Measurements from ENCODE around the gene BICRAL.

BICRAL gene

DNA sequence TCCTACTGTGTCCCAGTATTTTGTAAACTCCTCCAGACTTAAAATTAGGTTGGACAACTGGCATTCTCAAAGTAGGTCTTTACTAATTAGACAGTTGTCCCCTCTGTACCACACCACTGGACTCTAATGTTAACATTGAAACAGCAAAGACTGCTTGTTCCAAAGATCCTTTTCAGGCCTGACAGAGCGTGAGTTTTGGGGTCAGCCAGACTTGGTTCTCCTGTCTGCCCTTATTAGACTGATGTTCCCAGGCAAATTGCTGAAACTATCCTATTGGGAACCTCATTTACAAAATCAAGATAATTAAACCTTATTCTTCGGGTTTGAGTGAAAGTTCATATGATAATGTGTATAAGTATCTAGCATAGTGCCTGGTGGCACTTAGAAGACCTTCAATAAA lies 3.7 kb upstream of the BICRAL start:
- H3K4me3 ChIP-seq (ENCODE audit: low read depth, low read length), result no peak overlapping the region
- TF ChIP-seq, protein P1, sequence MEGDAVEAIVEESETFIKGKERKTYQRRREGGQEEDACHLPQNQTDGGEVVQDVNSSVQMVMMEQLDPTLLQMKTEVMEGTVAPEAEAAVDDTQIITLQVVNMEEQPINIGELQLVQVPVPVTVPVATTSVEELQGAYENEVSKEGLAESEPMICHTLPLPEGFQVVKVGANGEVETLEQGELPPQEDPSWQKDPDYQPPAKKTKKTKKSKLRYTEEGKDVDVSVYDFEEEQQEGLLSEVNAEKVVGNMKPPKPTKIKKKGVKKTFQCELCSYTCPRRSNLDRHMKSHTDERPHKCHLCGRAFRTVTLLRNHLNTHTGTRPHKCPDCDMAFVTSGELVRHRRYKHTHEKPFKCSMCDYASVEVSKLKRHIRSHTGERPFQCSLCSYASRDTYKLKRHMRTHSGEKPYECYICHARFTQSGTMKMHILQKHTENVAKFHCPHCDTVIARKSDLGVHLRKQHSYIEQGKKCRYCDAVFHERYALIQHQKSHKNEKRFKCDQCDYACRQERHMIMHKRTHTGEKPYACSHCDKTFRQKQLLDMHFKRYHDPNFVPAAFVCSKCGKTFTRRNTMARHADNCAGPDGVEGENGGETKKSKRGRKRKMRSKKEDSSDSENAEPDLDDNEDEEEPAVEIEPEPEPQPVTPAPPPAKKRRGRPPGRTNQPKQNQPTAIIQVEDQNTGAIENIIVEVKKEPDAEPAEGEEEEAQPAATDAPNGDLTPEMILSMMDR (IDR thresholded peaks at IDR 0.05; ENCODE audit: control insufficient read depth, extremely low read depth, insufficient read depth), result no peak
- DNase-seq (ENCODE audit: low read depth), result no peak

DNA sequence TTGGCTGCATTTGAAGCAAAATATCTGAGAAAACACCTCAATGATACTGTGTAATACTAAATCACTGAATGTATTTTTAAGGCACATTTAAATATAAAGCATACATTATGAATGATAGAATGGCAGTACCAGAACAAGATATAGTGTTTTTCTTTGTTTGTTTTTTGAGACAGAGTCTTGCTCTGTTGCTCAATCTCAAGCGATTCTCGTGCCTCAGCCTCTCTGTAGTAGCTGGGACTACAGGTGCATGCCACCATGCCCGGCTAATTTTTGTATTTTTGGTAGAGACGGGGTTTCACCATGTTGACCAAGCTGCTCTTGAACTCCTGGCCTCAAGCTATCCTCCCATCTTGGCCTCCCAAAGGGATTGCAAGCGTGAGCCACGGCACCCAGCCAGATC lies 2.3 kb upstream of the BICRAL start:
- TF ChIP-seq, protein P1 (IDR thresholded peaks at IDR 0.05; ENCODE audit: control insufficient read depth, extremely low read depth, insufficient read depth), result no peak
- no peak for DNase-seq (ENCODE audit: low read depth)
- no peak overlapping the region for H3K4me3 ChIP-seq (ENCODE audit: low read depth, low read length)

DNA sequence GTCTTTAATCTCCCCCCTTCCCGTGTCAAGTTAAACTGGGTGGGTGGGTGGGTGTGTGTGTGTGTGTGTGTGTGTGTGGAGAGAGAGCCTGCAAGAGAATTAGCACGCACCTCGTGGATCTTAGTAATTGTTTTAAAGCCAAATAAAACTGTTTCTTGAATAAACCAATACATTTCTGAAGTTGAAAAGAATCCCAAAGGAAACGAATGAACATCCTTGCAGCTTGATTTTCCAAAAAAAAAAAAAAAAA lies 381 bp upstream of the BICRAL start:
- H3K4me3 ChIP-seq (ENCODE audit: low read depth, low read length), result peak overlapping the region; percentile 60
- no peak for DNase-seq (ENCODE audit: low read depth)
- TF ChIP-seq, protein P1 (IDR thresholded peaks at IDR 0.05; ENCODE audit: control insufficient read depth, extremely low read depth, insufficient read depth), result no peak

DNA sequence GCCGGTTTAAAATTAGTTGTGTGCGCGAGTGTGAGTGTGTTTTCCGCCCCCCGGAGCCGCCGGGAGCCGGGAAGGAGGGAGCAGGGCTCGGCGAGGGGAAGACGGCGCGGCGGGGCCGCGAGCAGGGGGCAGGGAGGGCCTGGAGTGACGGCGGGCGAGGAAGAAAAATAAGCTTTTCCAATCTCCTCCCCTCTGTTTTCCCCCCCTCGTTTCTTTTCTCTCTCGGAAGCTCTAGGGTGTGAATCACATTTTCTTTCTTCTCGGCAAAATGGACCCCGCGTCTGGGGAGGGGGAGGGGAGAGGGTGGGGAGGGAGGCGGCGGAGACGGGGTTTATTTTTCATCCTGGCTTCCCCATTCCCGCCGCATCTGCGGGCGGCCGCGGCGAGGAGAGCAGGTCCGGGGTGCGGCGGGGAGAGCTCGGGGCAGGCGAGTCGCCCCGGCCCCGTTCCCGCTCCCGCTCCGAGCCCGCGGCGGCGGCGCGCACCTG lies 881 bp downstream of the BICRAL start:
- TF ChIP-seq, protein P1 (IDR thresholded peaks at IDR 0.05; ENCODE audit: control insufficient read depth, extremely low read depth, insufficient read depth), result no peak
- no peak for DNase-seq (ENCODE audit: low read depth)
- peak overlapping the region; percentile 60 for H3K4me3 ChIP-seq (ENCODE audit: low read depth, low read length)

DNA sequence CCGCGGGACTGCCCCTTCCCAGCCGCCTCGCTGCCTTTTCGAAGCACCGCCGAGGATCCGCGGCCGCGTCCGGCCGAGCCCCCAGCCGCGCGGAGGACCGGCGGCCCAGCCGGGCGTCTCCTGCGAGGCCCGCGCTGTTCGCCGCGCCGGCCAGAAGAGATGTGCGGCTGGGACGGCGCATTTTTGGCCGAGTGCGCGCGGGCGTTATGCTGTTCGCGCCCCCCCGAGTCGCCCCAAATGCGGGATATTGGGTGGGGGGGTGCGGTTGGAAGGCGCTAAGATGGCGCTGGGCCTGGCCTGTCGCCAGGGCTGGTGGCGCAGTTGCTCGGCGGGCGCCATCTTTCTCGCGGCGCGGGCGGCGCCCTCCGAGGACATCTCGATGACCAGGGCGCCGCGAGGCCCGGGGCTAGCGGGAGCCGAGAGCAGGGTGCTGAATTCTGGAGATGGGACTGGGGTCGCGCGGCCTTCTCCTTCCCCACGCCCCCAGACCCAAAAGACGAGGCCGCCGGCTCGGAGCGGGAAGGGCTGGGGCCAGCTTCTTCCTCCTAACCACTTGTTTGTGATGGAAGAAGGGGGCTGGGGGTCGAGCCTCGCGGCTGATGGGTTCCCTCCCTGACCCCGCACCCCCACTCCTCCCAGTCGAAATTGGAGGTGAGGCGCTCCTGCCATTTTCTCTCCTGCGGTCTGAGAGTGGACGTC lies 1.5 kb downstream of the BICRAL start:
- TF ChIP-seq, protein P1 (IDR thresholded peaks at IDR 0.05; ENCODE audit: control insufficient read depth, extremely low read depth, insufficient read depth), result no peak
- no peak for DNase-seq (ENCODE audit: low read depth)
- peak overlapping the region; percentile 60 for H3K4me3 ChIP-seq (ENCODE audit: low read depth, low read length)

DNA sequence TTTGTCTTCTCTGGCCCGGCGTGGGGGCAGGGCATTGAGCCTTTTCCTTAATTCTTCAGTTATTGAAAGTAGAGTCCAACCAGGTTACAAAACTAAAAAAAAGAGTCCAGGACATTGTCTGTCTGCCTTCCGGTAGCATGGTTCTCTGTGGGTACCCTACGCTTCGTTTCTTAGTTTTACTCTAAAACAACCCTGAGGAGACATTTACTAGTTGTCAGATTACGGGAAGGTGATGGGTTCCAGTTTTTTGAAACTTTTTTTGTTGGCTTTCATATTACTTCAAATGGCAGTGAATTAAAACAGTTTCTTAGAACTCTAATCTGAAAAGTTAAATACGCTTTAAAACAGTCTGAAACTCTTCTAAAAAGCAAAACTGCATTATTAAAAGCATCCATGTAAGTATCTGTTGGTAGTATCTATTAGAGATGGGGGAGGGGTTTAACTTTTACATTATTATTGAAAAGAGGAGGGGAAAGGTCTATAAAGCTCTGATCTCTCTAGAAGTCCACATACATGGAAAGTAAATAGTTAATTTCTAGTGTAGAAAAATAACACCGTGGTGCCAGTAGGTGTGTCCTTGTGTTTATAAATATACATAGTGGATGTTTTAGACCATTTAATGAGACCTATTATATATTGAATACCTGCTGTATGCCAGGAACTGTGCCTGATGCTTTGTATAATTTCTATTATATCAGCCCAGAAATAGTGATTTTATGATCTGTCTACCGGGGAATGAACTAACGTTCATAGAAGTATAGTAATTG lies 2.2 kb downstream of the BICRAL start:
- no peak for DNase-seq (ENCODE audit: low read depth)
- TF ChIP-seq, protein P1 (IDR thresholded peaks at IDR 0.05; ENCODE audit: control insufficient read depth, extremely low read depth, insufficient read depth), result no peak
- peak overlapping the region; percentile 60 for H3K4me3 ChIP-seq (ENCODE audit: low read depth, low read length)
